Muscle of leg (tissue), 11 donors: ENCODE results near the gene FHIP2A. TPM values are rescaled to one million over a fixed set of nuclear protein-coding genes. Genes with fewer than 3 reads are reported as not detected.
"Not testable (repeated sequence)": the region's sequence is repeated elsewhere in the genome, so short reads cannot be mapped to it uniquely, and the experiment has no call there.

ENCODE experiments used
- DNase-seq: peaks from one replicate; pipeline ENCODE4 v3.0.0; 2013
- H3K27ac ChIP-seq: one replicate; pipeline ENCODE4 v1.5.1; 2013; ENCODE audit warnings: mild to moderate bottlenecking, low read length, control low read depth
- H3K27me3 ChIP-seq: one replicate; pipeline ENCODE4 v1.6.1; 2013; ENCODE audit warnings: low read length; ENCODE audit not compliant: control insufficient read depth, insufficient read depth
- H3K36me3 ChIP-seq: one replicate; pipeline ENCODE4 v1.6.1; 2013; ENCODE audit warnings: low read length; ENCODE audit not compliant: control insufficient read depth, insufficient read depth
- H3K4me1 ChIP-seq: one replicate; pipeline ENCODE4 v1.6.1; 2013; ENCODE audit warnings: low read length; ENCODE audit not compliant: control insufficient read depth, insufficient read depth
- H3K4me3 ChIP-seq: one replicate; pipeline ENCODE4 v1.5.1; 2013; ENCODE audit warnings: low read length, control low read depth
- H3K9me3 ChIP-seq: replicated peaks from 2 replicates; pipeline ENCODE4 v1.6.1; 2013; ENCODE audit warnings: low read depth, low read length; ENCODE audit not compliant: control insufficient read depth
- WGBS: methylation state at CpG from one replicate; pipeline ENCODE4 v1.1.5; 2013; ENCODE audit warnings: missing lambda C conversion rate; ENCODE audit not compliant: insufficient coverage; 5-methylcytosine and 5-hydroxymethylcytosine counted together
- polyA plus RNA-seq, 8 donors: library from polyadenylated mRNA; unstranded; fragments of 120-200 nt; gene quantifications; one replicate each; pipeline versions ENCODE4 v1.2.1 to v1.2.3, GENCODE V29; 2013; ENCODE audit warnings: inconsistent platforms in 1 of 8, low replicate concordance in 1 of 8; ENCODE audit not compliant: insufficient read length in 8 of 8, insufficient read depth in 1 of 8
- total RNA-seq: library from RNA; stranded (reverse); fragments of 120-200 nt; gene quantifications from one replicate; pipeline ENCODE4 v1.2.4, GENCODE V29; 2013

FHIP2A gene
- total and polyA plus RNA-seq, 9 donors: 14.1 to 21.5 (median 17.2) TPM

DNA sequence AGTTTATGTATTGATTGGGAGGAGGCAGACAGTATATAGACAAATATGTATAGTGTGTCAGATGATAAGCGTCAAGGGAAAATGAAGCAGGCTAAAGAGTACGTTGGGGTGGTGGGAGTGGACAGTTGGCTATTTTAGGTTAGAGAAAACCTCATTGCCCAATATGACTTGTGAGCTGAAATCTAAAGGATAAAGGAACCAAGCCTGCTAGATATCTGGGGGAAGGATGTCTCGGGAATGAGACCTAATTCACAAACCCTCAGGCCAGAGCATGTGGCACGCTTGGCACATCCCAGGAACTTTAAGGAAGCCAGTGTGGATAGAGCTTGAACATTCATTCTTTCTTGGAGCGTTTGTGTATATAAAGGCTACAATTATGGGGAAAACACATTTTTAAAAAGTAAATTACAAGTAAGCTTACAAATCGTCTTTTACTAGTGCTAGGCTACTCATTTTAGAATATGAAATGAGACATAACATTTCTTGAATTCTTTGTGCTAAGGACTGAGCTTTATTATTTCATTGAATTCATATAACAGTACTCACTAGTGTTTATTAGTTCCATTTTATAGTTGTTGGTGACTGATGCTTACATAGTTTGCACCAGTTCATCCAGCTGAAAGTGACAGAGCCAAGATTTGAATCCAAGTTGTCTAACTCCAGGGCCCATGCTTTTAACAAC is 9.7 kb downstream of the FHIP2A start:
- no peak for DNase-seq
- Histone ChIP-seq H3K4me1 (no peaks in the 10 kb centered on the region), H3K9me3 (no peaks in the 10 kb centered on the region), H3K27ac (no peak overlapping the region), H3K36me3 (no peaks in the 10 kb centered on the region), H3K27me3 (no peaks in the 10 kb centered on the region), H3K4me3 (no peak overlapping the region)
- WGBS: 60% methylated on average over 2 of the region's 6 CpGs

DNA sequence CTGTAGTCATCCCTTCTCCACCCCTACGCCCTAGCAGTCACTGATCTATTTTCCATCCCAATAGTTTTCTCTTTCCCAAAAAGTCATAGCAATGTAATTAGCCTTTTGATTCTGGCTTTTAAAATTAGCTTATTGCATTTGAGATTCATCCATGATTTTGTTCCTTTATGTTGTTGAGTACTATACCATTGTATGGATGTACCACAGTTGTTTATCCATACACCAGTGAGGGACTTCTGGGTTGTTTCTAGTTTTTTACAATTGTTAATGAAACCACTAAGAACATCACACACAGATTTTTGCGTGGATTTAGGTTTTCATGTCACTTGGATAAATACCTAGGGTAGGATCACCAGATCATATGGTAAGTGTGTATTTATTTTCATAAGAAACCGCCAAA is 16.1 kb downstream of the FHIP2A start:
- WGBS: no CpG with 5 or more reads among the region's 3 CpGs
- H3K27ac ChIP-seq: no peak overlapping the region
- no peaks in the 10 kb centered on the region for H3K9me3 ChIP-seq
- no peak for DNase-seq
- no peaks in the 10 kb centered on the region for H3K4me1 ChIP-seq
- H3K36me3 ChIP-seq: peaks cover 21% of the 10 kb centered on the region
- H3K27me3 ChIP-seq: no peaks in the 10 kb centered on the region
- no peak overlapping the region for H3K4me3 ChIP-seq

DNA sequence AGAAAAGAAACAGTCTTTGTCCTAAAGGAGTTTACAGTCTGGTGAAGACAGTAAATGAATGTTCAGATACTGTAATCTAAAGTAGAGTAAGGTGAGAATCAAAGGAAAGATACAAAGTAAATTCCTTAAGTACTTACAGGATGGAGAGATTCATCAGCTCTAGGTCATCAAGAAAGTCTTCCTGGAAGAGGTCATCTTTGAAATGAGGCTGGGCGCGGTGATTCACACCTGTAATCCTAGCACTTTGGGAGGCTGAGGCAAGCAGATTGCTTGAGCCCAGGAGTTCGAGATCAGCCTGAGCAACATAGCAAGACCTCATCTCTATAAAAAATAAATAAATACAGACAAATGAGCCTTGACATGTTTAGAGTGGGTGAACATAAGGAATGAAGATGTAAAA is 18.3 kb downstream of the FHIP2A start:
- DNase-seq: no peak
- H3K27ac ChIP-seq: no peak overlapping the region
- WGBS: no CpG with 5 or more reads among the region's 3 CpGs
- H3K27me3 ChIP-seq: no peaks in the 10 kb centered on the region
- H3K4me3 ChIP-seq: no peak overlapping the region
- H3K9me3 ChIP-seq: no peaks in the 10 kb centered on the region
- no peaks in the 10 kb centered on the region for H3K4me1 ChIP-seq
- peaks cover 35% of the 10 kb centered on the region for H3K36me3 ChIP-seq

DNA sequence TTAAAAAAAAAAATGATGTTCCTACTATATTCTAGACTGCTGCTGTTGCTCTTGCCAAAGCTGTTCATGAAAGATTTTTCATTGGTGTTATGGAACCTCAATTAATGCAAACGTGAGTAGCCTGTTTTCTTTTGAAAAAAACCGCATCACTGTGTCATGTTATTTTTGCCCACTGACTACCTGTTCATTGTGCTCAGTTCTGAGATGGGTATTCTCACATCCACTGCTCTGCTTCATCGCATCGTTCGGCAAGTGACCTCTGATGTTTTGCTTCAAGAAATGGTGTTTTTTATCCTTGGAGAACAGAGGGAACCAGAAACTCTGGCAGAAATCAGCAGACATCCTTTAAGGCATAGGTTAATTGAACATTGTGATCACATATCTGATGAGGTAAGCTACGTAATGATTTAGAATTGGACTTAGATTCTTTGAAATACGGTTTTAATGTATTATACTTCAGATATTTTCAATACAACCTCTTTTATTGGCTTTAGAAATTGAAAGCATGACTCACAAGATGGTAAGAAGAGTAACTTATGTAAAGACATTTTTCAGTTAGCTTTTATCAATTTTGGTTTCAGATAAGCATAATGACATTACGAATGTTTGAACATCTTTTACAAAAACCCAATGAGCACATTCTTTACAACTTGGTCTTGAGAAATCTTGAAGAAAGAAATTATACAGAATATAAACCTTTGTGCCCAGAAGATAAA is 24.6 kb downstream of the FHIP2A start:
- no peaks in the 10 kb centered on the region for H3K27me3 ChIP-seq
- DNase-seq: no peak
- no peak overlapping the region for H3K27ac ChIP-seq
- WGBS: 100% methylated on average over 1 of the region's 8 CpGs
- H3K4me1 ChIP-seq: no peaks in the 10 kb centered on the region
- no peaks in the 10 kb centered on the region for H3K9me3 ChIP-seq
- H3K36me3 ChIP-seq: peaks cover 47% of the 10 kb centered on the region
- H3K4me3 ChIP-seq: no peak overlapping the region

DNA sequence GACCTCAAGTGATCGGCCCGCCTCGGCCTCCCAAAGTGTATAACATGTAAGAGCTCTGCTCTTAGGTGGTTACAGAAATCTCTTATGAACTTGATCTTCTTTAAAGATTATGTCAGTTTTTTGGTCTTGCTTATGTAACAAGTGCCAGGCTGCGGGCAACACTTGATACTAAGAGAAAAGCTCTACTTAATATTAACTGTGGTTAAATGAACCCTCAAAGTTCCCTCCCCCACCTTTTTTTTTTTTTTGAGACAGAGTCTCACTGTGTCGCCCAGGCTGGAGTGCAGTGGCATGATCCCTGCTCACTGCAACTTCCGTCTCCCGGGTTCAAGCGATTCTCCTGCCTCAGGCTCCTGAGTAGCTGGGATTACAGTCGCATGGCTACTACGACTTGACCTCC is 25.9 kb downstream of the FHIP2A start:
- WGBS: 75% methylated on average over 3 of the region's 10 CpGs
- not testable (repeated sequence) for H3K9me3 ChIP-seq, H3K27ac ChIP-seq, H3K4me1 ChIP-seq, H3K27me3 ChIP-seq, H3K4me3 ChIP-seq, DNase-seq
- H3K36me3 ChIP-seq: peaks cover 51% of the 10 kb centered on the region

DNA sequence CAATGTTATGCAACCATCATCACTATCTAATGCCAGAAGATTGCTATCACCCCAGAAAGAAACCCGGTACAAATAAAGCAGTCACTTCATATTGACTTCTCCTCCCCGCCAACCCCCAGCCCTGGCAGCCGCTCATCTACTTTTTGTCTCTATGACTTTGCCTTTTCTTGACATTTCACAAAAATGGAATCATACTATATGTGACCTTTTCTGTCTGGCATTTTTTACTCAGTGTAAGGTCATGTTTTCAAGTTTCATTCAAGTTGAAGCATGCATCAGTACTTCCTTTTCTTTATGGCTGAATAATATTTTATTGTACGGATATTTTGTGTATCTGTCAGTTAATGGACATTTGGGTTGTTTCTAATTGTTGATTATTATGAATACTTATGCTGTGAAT is 28.1 kb downstream of the FHIP2A start:
- no peak for DNase-seq
- H3K27ac ChIP-seq: no peak overlapping the region
- 78% methylated on average over 1 of the region's 4 CpGs for WGBS
- peaks cover 41% of the 10 kb centered on the region for H3K36me3 ChIP-seq
- no peak overlapping the region for H3K4me3 ChIP-seq
- H3K4me1 ChIP-seq: no peaks in the 10 kb centered on the region
- no peaks in the 10 kb centered on the region for H3K27me3 ChIP-seq
- H3K9me3 ChIP-seq: no peaks in the 10 kb centered on the region

DNA sequence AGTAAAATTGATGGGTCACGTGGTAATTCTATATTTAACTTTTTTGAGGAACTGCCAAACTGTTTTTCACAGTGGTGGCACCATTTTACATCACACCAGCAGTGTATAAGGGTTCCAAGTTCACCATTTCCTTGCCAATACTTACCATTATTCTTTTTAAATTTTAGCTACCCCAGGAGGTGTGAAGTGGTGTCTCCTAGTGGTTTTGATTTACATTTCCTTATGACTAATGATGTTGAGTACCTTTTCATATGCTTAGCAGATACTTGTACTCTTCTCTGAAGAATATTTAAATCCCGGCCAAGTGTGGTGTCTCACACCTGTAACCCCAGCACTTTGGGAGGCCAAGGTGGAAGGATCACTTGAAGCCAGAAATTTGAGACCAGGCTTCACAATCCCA is 28.5 kb downstream of the FHIP2A start:
- DNase-seq: no peak
- Histone ChIP-seq H3K9me3 (no peaks in the 10 kb centered on the region), H3K27me3 (no peaks in the 10 kb centered on the region), H3K4me3 (no peak overlapping the region), H3K36me3 (peaks cover 40% of the 10 kb centered on the region), H3K4me1 (no peaks in the 10 kb centered on the region), H3K27ac (no peak overlapping the region)
- no CpG with 5 or more reads among the region's 2 CpGs for WGBS

DNA sequence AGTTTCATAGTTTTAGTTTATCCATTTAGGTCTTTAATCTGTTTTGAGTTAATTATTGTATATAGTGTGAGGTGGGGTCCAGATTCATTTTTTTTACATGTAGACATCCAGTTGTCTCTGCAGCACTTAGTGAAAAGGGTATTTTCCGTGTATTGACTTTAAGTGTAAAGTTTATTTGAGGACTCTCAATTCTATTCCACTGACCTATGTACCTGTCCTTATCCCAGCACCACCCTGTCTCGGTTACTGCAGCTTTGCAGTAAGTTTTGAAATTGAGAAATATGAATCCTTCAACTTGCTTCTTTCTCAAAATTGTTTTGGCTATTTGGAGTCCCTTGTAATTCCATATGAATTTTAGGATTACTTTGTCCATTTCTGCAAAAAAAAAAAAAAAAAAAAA is 29.8 kb downstream of the FHIP2A start:
- H3K36me3 ChIP-seq: peaks cover 37% of the 10 kb centered on the region
- H3K27me3 ChIP-seq: no peaks in the 10 kb centered on the region
- no peak overlapping the region for H3K27ac ChIP-seq
- H3K4me3 ChIP-seq: no peak overlapping the region
- no CpG with 5 or more reads among the region's 2 CpGs for WGBS
- DNase-seq: no peak
- H3K9me3 ChIP-seq: no peaks in the 10 kb centered on the region
- no peaks in the 10 kb centered on the region for H3K4me1 ChIP-seq

DNA sequence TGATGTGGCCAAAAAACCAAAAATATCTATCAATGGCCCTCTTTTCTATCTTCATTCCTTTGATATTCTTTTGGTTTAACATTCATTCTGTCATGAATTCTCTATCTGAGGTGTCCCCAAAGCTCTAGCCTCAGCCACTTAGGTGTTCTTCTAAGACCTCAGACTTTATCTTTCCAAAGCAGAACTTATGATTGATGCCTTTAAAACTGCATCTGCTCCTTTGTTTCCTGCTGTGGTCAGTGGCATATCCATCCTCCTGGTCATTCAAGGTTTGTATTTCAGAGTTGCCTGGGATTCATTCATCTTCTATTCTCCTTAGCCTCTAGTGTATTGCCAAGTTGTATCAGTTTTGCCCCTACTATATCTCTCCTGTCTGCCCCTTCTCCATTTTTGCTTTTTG is 30.6 kb downstream of the FHIP2A start:
- no peak overlapping the region for H3K27ac ChIP-seq
- H3K36me3 ChIP-seq: peaks cover 36% of the 10 kb centered on the region
- H3K9me3 ChIP-seq: no peaks in the 10 kb centered on the region
- no peak for DNase-seq
- H3K27me3 ChIP-seq: no peaks in the 10 kb centered on the region
- H3K4me3 ChIP-seq: no peak overlapping the region
- H3K4me1 ChIP-seq: no peaks in the 10 kb centered on the region

DNA sequence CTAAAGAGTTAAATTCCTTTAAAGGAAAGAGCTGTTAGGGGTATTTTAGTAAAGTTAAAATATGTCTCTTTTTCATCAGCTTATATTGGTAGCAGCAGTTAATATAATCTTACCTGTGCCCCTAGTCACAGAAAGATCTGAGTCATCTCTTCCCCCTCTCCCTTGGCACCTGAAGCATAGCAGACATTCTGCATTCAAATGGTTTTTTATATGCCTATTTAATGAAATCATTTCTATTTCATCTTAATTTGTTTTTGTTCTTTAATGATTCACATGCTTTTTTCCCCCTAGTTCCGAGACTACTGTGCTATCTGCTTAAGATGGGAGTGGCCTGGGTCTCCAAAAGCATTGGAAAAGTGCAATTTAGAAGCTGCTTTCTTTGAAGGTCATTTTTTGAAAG is 33.3 kb downstream of the FHIP2A start:
- Histone ChIP-seq H3K27ac (no peak overlapping the region), H3K36me3 (peaks cover 24% of the 10 kb centered on the region), H3K4me1 (no peaks in the 10 kb centered on the region), H3K4me3 (no peak overlapping the region), H3K27me3 (no peaks in the 10 kb centered on the region), H3K9me3 (no peaks in the 10 kb centered on the region)
- no CpG with 5 or more reads among the region's 1 CpG for WGBS
- no peak for DNase-seq
